ENCODE data around the gene SLC19A1. TPM values are rescaled to one million over a fixed set of nuclear protein-coding genes. Genes with fewer than 3 reads are reported as not detected.

The SLC19A1 gene
- polyA plus RNA-seq, 3 donors: 25.0 to 53.0 (median 39.9) TPM

GRCh38 chr21:45510466-45510955 lies 31.7 kb downstream of the SLC19A1 start:
- Histone ChIP-seq H3K4me3 (replicated peaks in 1 of 3; ENCODE audit: low read depth in 2 of 3, low read length in 3 of 3) (no peak overlapping the region), H3K27me3 (ENCODE audit: control insufficient read depth in 2 of 2, insufficient read depth in 2 of 2, low read length in 2 of 2) (no peaks in the 10 kb centered on the region), H2AFZ (ENCODE audit: insufficient read depth, low read depth, low read length, poor library complexity, severe bottlenecking) (no peak overlapping the region), H3K4me1 (ENCODE audit: control insufficient read depth in 1 of 2, insufficient read depth in 2 of 2, low read length in 2 of 2) (no peaks in the 10 kb centered on the region), H3K9me3 (replicated peaks in 1 of 2; ENCODE audit: control insufficient read depth in 1 of 2, insufficient read depth in 1 of 2, low read length in 2 of 2) (no peaks in the 10 kb centered on the region), H4K20me1 (ENCODE audit: insufficient read depth, low read length) (no peaks in the 10 kb centered on the region), H3K9ac (ENCODE audit: insufficient read depth, low read length, poor library complexity, severe bottlenecking) (no peak overlapping the region), H3K79me2 (ENCODE audit: insufficient read depth, low read length) (no peaks in the 10 kb centered on the region), H3K27ac (ENCODE audit: low read depth in 1 of 2, low read length in 2 of 2) (no peak overlapping the region), H3K4me2 (replicated peaks; ENCODE audit: extremely low read depth, low read length, poor library complexity, severe bottlenecking) (no peak overlapping the region), H3K36me3 (replicated peaks in 1 of 2; ENCODE audit: control insufficient read depth in 1 of 2, insufficient read depth in 2 of 2, low read length in 2 of 2) (peaks cover 33 to 42% of the 10 kb centered on the region in 2 donors)
- no peak for DNase-seq
- H3K4me1 Mint-ChIP-seq: peaks cover 5% of the 10 kb centered on the region
- intact Hi-C loops (cut with micrococcal nuclease): no loop called here
- peaks cover 28 to 42% of the 10 kb centered on the region in 2 donors for H3K36me3 Mint-ChIP-seq
- peaks cover 0 to 1% (median 0%) of the 10 kb centered on the region in 3 donors for H3K27me3 Mint-ChIP-seq (ENCODE audit: low read depth in 3 of 3)
- no peak for TF ChIP-seq CTCF (IDR thresholded peaks at IDR 0.05)
- 93% methylated on average over 4 of the region's 11 CpGs for whole genome bisulfite sequencing (ENCODE audit: insufficient coverage)
- no peak overlapping the region for H3K27ac Mint-ChIP-seq
- H3K9me3 Mint-ChIP-seq: peaks cover 0 to 2% (median 0%) of the 10 kb centered on the region in 7 donors
- no peak overlapping the region for H3K4me3 Mint-ChIP-seq

DNA sequence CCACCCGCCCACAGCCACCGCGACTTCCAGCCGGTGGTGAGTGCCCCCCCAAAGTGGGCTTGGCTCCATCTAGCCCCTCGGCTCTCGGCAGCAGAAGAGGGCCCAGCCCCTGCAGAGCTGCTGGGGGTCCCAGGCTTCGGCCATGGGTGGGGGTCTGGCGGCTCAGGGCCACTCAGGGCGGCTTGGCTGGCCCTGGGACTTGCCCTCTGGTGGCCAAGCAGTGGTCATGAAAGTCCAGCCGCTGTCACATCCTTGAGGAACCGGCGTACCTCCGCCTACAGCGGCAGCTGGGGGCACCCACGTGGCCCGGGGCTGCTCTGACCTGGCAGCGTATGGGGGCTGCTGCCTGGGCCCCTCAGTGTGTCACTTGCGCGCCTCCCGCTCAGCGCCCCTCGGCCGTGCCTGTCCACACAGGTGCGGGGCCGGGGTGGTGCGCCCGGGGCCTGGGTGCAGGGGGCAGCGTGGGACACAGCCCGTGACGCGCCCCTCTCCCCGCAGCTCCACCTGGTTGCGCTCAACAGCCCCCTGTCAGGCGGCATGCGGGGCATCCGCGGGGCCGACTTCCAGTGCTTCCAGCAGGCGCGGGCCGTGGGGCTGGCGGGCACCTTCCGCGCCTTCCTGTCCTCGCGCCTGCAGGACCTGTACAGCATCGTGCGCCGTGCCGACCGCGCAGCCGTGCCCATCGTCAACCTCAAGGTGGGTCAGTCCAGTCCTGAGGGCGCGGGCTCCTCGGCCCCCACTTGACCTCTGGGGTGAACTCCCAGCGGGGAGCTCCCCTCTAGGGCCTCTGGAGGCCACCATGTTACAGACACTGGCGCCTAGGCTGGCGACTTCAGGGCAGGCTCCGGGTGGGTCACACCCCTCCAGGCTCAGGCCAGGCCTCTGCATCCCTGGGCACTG lies 32.4 kb downstream of the SLC19A1 start:
- 96% methylated on average over 61 of the region's 61 CpGs for WGBS (ENCODE audit: insufficient coverage)
- H4K20me1 ChIP-seq (ENCODE audit: insufficient read depth, low read length): no peaks in the 10 kb centered on the region
- peaks cover 0 to 2% (median 0%) of the 10 kb centered on the region in 7 donors for H3K9me3 Mint-ChIP-seq
- H3K4me1 ChIP-seq (ENCODE audit: control insufficient read depth in 1 of 2, insufficient read depth in 2 of 2, low read length in 2 of 2): no peaks in the 10 kb centered on the region
- H3K9me3 ChIP-seq (replicated peaks in 1 of 2; ENCODE audit: control insufficient read depth in 1 of 2, insufficient read depth in 1 of 2, low read length in 2 of 2): no peaks in the 10 kb centered on the region
- peaks cover 0 to 1% (median 0%) of the 10 kb centered on the region in 3 donors for H3K27me3 Mint-ChIP-seq (ENCODE audit: low read depth in 3 of 3)
- peaks cover 22 to 35% of the 10 kb centered on the region in 2 donors for H3K36me3 Mint-ChIP-seq
- no peak overlapping the region for H3K4me3 ChIP-seq (replicated peaks in 1 of 3; ENCODE audit: low read depth in 2 of 3, low read length in 3 of 3)
- no peak overlapping the region for H3K4me3 Mint-ChIP-seq
- H3K27ac ChIP-seq (ENCODE audit: low read depth in 1 of 2, low read length in 2 of 2): no peak overlapping the region
- no peak overlapping the region for H3K4me2 ChIP-seq (replicated peaks; ENCODE audit: extremely low read depth, low read length, poor library complexity, severe bottlenecking)
- H3K4me1 Mint-ChIP-seq: peaks cover 5% of the 10 kb centered on the region
- intact Hi-C loops (cut with micrococcal nuclease): no loop called here
- no peak for DNase-seq
- H3K27me3 ChIP-seq (ENCODE audit: control insufficient read depth in 2 of 2, insufficient read depth in 2 of 2, low read length in 2 of 2): no peaks in the 10 kb centered on the region
- H2AFZ ChIP-seq (ENCODE audit: insufficient read depth, low read depth, low read length, poor library complexity, severe bottlenecking): no peak overlapping the region
- no peak overlapping the region for H3K27ac Mint-ChIP-seq
- no peak for TF ChIP-seq CTCF (IDR thresholded peaks at IDR 0.05)
- peaks cover 26 to 35% of the 10 kb centered on the region in 2 donors for H3K36me3 ChIP-seq (replicated peaks in 1 of 2; ENCODE audit: control insufficient read depth in 1 of 2, insufficient read depth in 2 of 2, low read length in 2 of 2)
- no peaks in the 10 kb centered on the region for H3K79me2 ChIP-seq (ENCODE audit: insufficient read depth, low read length)
- H3K9ac ChIP-seq (ENCODE audit: insufficient read depth, low read length, poor library complexity, severe bottlenecking): no peak overlapping the region
